HepG2 (cell line): ENCODE measurements around the gene GRM1. TPM values are rescaled to one million over a fixed set of nuclear protein-coding genes. Genes with fewer than 3 reads are reported as not detected.

Experiments used
- ATAC-seq: fragments of 200-7000 bp; cut with Tn5 transposase; 3 replicates; pipeline ENCODE4 v1.9.1; 2020; ENCODE audit warnings: mild to moderate bottlenecking, moderate library complexity
- BruUV-seq: library from RNA; stranded (reverse); fragments of 400-500 nt; replicated peaks from 2 replicates; lab custom pipeline; 2021; lab: Mats Ljungman, UMichigan
- CTCF ChIA-PET: fragments of 300-600 bp; formaldehyde crosslinking; extraction: SDS; loops from one replicate; lab custom pipeline; 2021; ENCODE audit warnings: low total read pairs, inconsistent platforms, low intra/inter-chr PET ratio; lab: Yijun Ruan, JAX
- POLR2A ChIA-PET: fragments of 350-600 bp; sonication (Branson Sonifier 250); formaldehyde crosslinking; loops from one replicate; lab custom pipeline; 2020; ENCODE audit warnings: antibody characterized with exemption, inconsistent platforms; lab: Yijun Ruan, JAX
- DNase-seq: peaks from one replicate; pipeline ENCODE4 v3.0.0-alpha.2; 2015; ENCODE audit warnings: low spot score
- FAIRE-seq: peaks from 3 replicates; lab custom pipeline; 2011; peaks lifted over from hg19 to GRCh38; lab: Jason Lieb, UNC
- H2AFZ ChIP-seq: one replicate; pipeline ENCODE4 v1.6.1; 2011; ENCODE audit warnings: low read length, inconsistent platforms
- H3K27ac ChIP-seq: fragments of 300-600 bp; 3 replicates; pipeline ENCODE4 v1.8.0; 2011; ENCODE audit warnings: mixed run types, mild to moderate bottlenecking, mixed read lengths, low read length, inconsistent platforms; ENCODE audit not compliant: insufficient read depth; ENCODE audit errors: extremely low read length
- H3K27me3 ChIP-seq, 2 experiments: fragments of 200-600 bp in 1 of 2; 2 replicates in 1 of 2; 3 replicates in 1 of 2; pipeline versions ENCODE4 v1.6.0 to v1.8.0; 2011; ENCODE audit warnings: low read length in 2 of 2, mild to moderate bottlenecking in 2 of 2, moderate library complexity in 2 of 2, inconsistent platforms in 1 of 2; ENCODE audit not compliant: insufficient read depth in 2 of 2, control insufficient read depth in 1 of 2
- H3K36me3 ChIP-seq, 2 experiments: fragments of 200-600 bp in 1 of 2; replicated peaks in 1 of 2; 2 replicates in 1 of 2; 3 replicates in 1 of 2; pipeline versions ENCODE4 v1.5.1 to v1.8.0; 2011; ENCODE audit warnings: low read length in 2 of 2, inconsistent platforms in 1 of 2; ENCODE audit not compliant: insufficient read depth in 2 of 2, control insufficient read depth in 1 of 2
- H3K4me1 ChIP-seq: 2 replicates; pipeline ENCODE4 v1.5.1; 2012; ENCODE audit warnings: low read length, inconsistent platforms; ENCODE audit not compliant: insufficient read depth
- H3K4me2 ChIP-seq: 2 replicates; pipeline ENCODE4 v1.6.0; 2011; ENCODE audit warnings: low read depth, low read length, inconsistent platforms
- H3K4me3 ChIP-seq, 3 experiments: fragments of 200-600 bp in 1 of 3; sonication (generic), shearing (Covaris generic) in 1 of 3; replicated peaks in 1 of 3; 2 replicates each; pipeline ENCODE4 v1.5.1; 2011 to 2016; ENCODE audit warnings: low read length in 3 of 3, inconsistent platforms in 2 of 3, low read depth in 2 of 3, mild to moderate bottlenecking in 2 of 3, control low read depth in 1 of 3, mixed read lengths in 1 of 3; ENCODE audit not compliant: insufficient read depth in 1 of 3
- H3K79me2 ChIP-seq: one replicate; pipeline ENCODE4 v1.6.1; 2011; ENCODE audit warnings: low read length, inconsistent platforms; ENCODE audit not compliant: insufficient read depth
- H3K9ac ChIP-seq: 2 replicates; pipeline ENCODE4 v1.6.0; 2011; ENCODE audit warnings: mild to moderate bottlenecking, low read depth, low read length, inconsistent platforms; ENCODE audit not compliant: insufficient read depth
- H3K9me3 ChIP-seq: 2 replicates; pipeline ENCODE4 v1.5.1; 2012; ENCODE audit warnings: mild to moderate bottlenecking, low read length
- H4K20me1 ChIP-seq: 2 replicates; pipeline ENCODE4 v1.6.0; 2011; ENCODE audit warnings: inconsistent platforms, mild to moderate bottlenecking, low read length, moderate library complexity; ENCODE audit not compliant: insufficient read depth
- ERF ChIP-seq: IDR thresholded peaks from 2 replicates; pipeline ENCODE4 v1.6.1; 2018; ENCODE audit warnings: missing biosample characterization, missing genetic modification reagents
- HNRNPUL1 ChIP-seq: fragments of 200-400 bp; formaldehyde crosslinking; IDR thresholded peaks from 2 replicates; pipeline ENCODE4 v1.6.1; 2017; ENCODE audit warnings: low read depth, mild to moderate bottlenecking, low read length, moderate library complexity
- MLX ChIP-seq: IDR thresholded peaks from 2 replicates; pipeline ENCODE4 v1.6.1; 2016
- MLXIP ChIP-seq: sonication (generic); formaldehyde crosslinking; IDR thresholded peaks from 2 replicates; pipeline ENCODE4 v1.9.0; 2021; ENCODE audit warnings: missing genetic modification reagents, borderline replicate concordance
- MNT ChIP-seq: fragments of 450-650 bp; IDR thresholded peaks from 2 replicates; pipeline ENCODE4 v1.6.1; 2016
- NKX3-1 ChIP-seq: sonication (generic); formaldehyde crosslinking; IDR thresholded peaks from 2 replicates; pipeline ENCODE4 v1.5.0; 2020; ENCODE audit warnings: missing genetic modification reagents
- RBFOX2 ChIP-seq: fragments of 200-400 bp; formaldehyde crosslinking; IDR thresholded peaks from 2 replicates; pipeline ENCODE4 v1.6.1; 2017; ENCODE audit warnings: low read depth, mild to moderate bottlenecking, low read length
- TCF7L2 ChIP-seq: IDR thresholded peaks from 2 replicates; pipeline ENCODE4 v1.6.1; 2011; ENCODE audit warnings: mild to moderate bottlenecking, low read depth, low read length, moderate library complexity
- TFE3 ChIP-seq: IDR thresholded peaks from 2 replicates; pipeline ENCODE4 v1.6.1; 2016
- ZNF18 ChIP-seq: sonication (generic); formaldehyde crosslinking; IDR thresholded peaks from 2 replicates; pipeline ENCODE4 v1.8.0; 2022; ENCODE audit warnings: mild to moderate bottlenecking, missing genetic modification reagents; ENCODE audit not compliant: insufficient replicate concordance
- ZNF225 ChIP-seq: sonication (generic); formaldehyde crosslinking; IDR thresholded peaks from 2 replicates; pipeline ENCODE4 v1.4.0; 2020; ENCODE audit warnings: mild to moderate bottlenecking, missing genetic modification reagents
- ZNF574 ChIP-seq: sonication (generic); formaldehyde crosslinking; IDR thresholded peaks from 2 replicates; pipeline ENCODE4 v1.4.0; 2020; ENCODE audit warnings: missing genetic modification reagents
- ZNF598 ChIP-seq: sonication (generic); formaldehyde crosslinking; IDR thresholded peaks from 2 replicates; pipeline ENCODE4 v1.5.1; 2020; ENCODE audit warnings: mild to moderate bottlenecking, missing genetic modification reagents, borderline replicate concordance
- ZNF747 ChIP-seq: sonication (generic); formaldehyde crosslinking; IDR thresholded peaks from 2 replicates; pipeline ENCODE4 v1.8.1; 2023; ENCODE audit warnings: missing genetic modification reagents, mild to moderate bottlenecking, borderline replicate concordance
- WGBS: methylation state at CpG from one replicate; pipeline ENCODE4 v1.1.6; 2017; ENCODE audit warnings: low lambda C conversion rate; 5-methylcytosine and 5-hydroxymethylcytosine counted together
- in situ Hi-C: cut with HindIII; loops from 2 replicates; pipeline ENCODE4 v1.10.0; 2017; ENCODE audit warnings: low pct_unique_long_range_greater_than_20kb; ENCODE audit not compliant: extremely low pct_ligation_motif_present
- intact Hi-C: fragments of 100-400 bp; cut with micrococcal nuclease; formaldehyde crosslinking; loops from one replicate; pipeline ENCODE4 v1.10.0; 2022; ENCODE audit not compliant: unreplicated experiment
- polyA plus RNA-seq, 8 experiments: library from polyadenylated mRNA; depleted of rRNA in 3 of 8; stranded (reverse) in 7 of 8; unstranded in 1 of 8; fragments of >200 nt; fragmentation: Illumina TruSeq in 4 of 8; extraction: Trizol in 4 of 8; gene quantifications; 2 replicates each; pipeline versions ENCODE4 v1.2.1 to v1.2.3, GENCODE V29; 2011 to 2016; ENCODE audit warnings: low read depth in 4 of 8, missing spikeins in 1 of 8, mixed read lengths in 1 of 8; ENCODE audit not compliant: insufficient read depth in 1 of 8
- total RNA-seq, 5 experiments: library from RNA; depleted of rRNA; stranded (reverse); fragments of >200 nt; fragmentation: Illumina TruSeq; extraction: Trizol; gene quantifications; 2 replicates each; pipeline ENCODE4 v1.2.3, GENCODE V29; 2016; ENCODE audit warnings: low read depth in 1 of 5

The GRM1 gene
- total and polyA plus RNA-seq, 2 of the 13 experiments (the other 11 are each of a cell fraction or from before 2014, with no cell fraction given): 0.09 TPM; not detected in 1

GRCh38 chr6:146423452-146423851, 394.6 kb downstream of the GRM1 start:
- POLR2A ChIA-PET: no interaction called here
- TF ChIP-seq ZNF747 (CRISPR knock-in tag) (no peak), ZNF225 (CRISPR knock-in tag) (no peak), HNRNPUL1 (no peak), MLX (CRISPR knock-in tag) (no peak), MNT (no peak), MLXIP (CRISPR knock-in tag) (no peak), ZNF574 (CRISPR knock-in tag) (no peak), ZNF598 (CRISPR knock-in tag) (no peak), ERF (CRISPR knock-in tag) (no peak), TFE3 (CRISPR knock-in tag) (no peak), RBFOX2 (no peak), NKX3-1 (CRISPR knock-in tag) (no peak), ZNF18 (CRISPR knock-in tag) (no peak), TCF7L2 (no peak)

More at GRCh38 chr6:146423452-146423851, 394.6 kb downstream of the GRM1 start:
- CTCF ChIA-PET: no interaction called here
- Histone ChIP-seq H2AFZ (no peak overlapping the region), H3K4me3 (no peak overlapping the region), H3K9me3 (no peaks in the 10 kb centered on the region), H3K27ac (no peak overlapping the region), H3K4me2 (no peak overlapping the region), H3K36me3 (no peaks in the 10 kb centered on the region), H3K27me3 (no peaks in the 10 kb centered on the region), H4K20me1 (no peaks in the 10 kb centered on the region), H3K4me1 (no peaks in the 10 kb centered on the region), H3K79me2 (no peaks in the 10 kb centered on the region), H3K9ac (no peak overlapping the region)
- intact Hi-C loops (no loop called here), in situ Hi-C loops (no loop called here)
- DNase-seq (no peak), ATAC-seq (no peak), FAIRE-seq (no peak)
- BruUV-seq: no TSS peak
- WGBS: 37% methylated on average over 5 of the region's 6 CpGs
